ENCODE measurements around the gene COA6.

DNA sequence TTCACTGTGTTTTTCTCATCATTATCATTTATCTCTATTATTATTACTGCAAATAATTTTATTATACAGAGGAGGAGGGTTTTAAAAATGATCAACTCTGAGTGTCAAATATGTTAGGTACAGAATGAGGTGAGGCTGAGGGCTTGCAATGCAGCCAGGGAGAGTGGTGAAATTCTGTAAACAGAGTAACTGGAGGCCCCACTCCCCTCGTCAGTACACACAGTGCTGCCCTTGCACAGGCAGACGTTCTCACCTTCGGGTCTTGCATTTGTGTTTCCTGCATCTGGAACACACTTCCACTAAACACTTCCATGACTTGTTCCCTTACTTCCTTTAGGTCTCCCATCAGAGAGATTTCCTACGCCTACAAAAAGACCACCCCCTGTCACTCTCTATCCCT, 24.3 kb upstream of the COA6 start:
- TF ChIP-seq, protein P1, sequence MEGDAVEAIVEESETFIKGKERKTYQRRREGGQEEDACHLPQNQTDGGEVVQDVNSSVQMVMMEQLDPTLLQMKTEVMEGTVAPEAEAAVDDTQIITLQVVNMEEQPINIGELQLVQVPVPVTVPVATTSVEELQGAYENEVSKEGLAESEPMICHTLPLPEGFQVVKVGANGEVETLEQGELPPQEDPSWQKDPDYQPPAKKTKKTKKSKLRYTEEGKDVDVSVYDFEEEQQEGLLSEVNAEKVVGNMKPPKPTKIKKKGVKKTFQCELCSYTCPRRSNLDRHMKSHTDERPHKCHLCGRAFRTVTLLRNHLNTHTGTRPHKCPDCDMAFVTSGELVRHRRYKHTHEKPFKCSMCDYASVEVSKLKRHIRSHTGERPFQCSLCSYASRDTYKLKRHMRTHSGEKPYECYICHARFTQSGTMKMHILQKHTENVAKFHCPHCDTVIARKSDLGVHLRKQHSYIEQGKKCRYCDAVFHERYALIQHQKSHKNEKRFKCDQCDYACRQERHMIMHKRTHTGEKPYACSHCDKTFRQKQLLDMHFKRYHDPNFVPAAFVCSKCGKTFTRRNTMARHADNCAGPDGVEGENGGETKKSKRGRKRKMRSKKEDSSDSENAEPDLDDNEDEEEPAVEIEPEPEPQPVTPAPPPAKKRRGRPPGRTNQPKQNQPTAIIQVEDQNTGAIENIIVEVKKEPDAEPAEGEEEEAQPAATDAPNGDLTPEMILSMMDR (IDR thresholded peaks at IDR 0.05; ENCODE audit: insufficient read depth, low read length), result no peak
- TF ChIP-seq, protein P2, sequence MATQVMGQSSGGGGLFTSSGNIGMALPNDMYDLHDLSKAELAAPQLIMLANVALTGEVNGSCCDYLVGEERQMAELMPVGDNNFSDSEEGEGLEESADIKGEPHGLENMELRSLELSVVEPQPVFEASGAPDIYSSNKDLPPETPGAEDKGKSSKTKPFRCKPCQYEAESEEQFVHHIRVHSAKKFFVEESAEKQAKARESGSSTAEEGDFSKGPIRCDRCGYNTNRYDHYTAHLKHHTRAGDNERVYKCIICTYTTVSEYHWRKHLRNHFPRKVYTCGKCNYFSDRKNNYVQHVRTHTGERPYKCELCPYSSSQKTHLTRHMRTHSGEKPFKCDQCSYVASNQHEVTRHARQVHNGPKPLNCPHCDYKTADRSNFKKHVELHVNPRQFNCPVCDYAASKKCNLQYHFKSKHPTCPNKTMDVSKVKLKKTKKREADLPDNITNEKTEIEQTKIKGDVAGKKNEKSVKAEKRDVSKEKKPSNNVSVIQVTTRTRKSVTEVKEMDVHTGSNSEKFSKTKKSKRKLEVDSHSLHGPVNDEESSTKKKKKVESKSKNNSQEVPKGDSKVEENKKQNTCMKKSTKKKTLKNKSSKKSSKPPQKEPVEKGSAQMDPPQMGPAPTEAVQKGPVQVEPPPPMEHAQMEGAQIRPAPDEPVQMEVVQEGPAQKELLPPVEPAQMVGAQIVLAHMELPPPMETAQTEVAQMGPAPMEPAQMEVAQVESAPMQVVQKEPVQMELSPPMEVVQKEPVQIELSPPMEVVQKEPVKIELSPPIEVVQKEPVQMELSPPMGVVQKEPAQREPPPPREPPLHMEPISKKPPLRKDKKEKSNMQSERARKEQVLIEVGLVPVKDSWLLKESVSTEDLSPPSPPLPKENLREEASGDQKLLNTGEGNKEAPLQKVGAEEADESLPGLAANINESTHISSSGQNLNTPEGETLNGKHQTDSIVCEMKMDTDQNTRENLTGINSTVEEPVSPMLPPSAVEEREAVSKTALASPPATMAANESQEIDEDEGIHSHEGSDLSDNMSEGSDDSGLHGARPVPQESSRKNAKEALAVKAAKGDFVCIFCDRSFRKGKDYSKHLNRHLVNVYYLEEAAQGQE (IDR thresholded peaks at IDR 0.05; ENCODE audit: insufficient replicate concordance, low read depth), result no peak
- no peak for TF ChIP-seq POLR2AphosphoS5 (IDR thresholded peaks at IDR 0.05; ENCODE audit: low read depth)
- no peak for TF ChIP-seq GABPA (IDR thresholded peaks at IDR 0.05; ENCODE audit: low read depth)

All from HL-60 (cell line).